Stimulated activated naive B cell treated with anti-CD40 and anti-IgM and Interleukin-4, amounts not matched to agents 10 μg/mL and 1 μg/mL and 100 μg/mL, for 72 hours (primary cell): ENCODE results near the gene RETREG3.

Source experiments
- ATAC-seq, 2 donors: fragments of 150-1000 bp; cut with Tn5 transposase; replicated peaks; 2 replicates each; pipeline ENCODE4 v1.10.0; 2021; ENCODE audit warnings: moderate library complexity in 1 of 2
- DNase-seq: peaks from one replicate; pipeline ENCODE4 v3.0.0; 2021
- H3K27ac Mint-ChIP-seq: one replicate; pipeline ENCODE4 v1.8.0; 2022; ENCODE audit warnings: mild to moderate bottlenecking, mixed read lengths
- H3K27me3 Mint-ChIP-seq, 2 donors: one replicate each; pipeline ENCODE4 v1.8.0; 2022; ENCODE audit warnings: mixed read lengths in 2 of 2
- H3K36me3 Mint-ChIP-seq, 2 donors: one replicate each; pipeline ENCODE4 v1.8.0; 2022; ENCODE audit warnings: mixed read lengths in 2 of 2, mild to moderate bottlenecking in 1 of 2
- H3K4me1 Mint-ChIP-seq, 2 donors: one replicate each; pipeline ENCODE4 v1.8.0; 2022; ENCODE audit warnings: mixed read lengths in 2 of 2, mild to moderate bottlenecking in 1 of 2
- H3K4me3 Mint-ChIP-seq, 2 donors: one replicate each; pipeline ENCODE4 v1.8.0; 2022; ENCODE audit warnings: mild to moderate bottlenecking in 2 of 2, mixed read lengths in 2 of 2, moderate library complexity in 1 of 2
- H3K9me3 Mint-ChIP-seq, 2 donors: one replicate each; pipeline ENCODE4 v1.8.0; 2022; ENCODE audit warnings: mixed read lengths in 2 of 2, mild to moderate bottlenecking in 1 of 2

Gene RETREG3

DNA sequence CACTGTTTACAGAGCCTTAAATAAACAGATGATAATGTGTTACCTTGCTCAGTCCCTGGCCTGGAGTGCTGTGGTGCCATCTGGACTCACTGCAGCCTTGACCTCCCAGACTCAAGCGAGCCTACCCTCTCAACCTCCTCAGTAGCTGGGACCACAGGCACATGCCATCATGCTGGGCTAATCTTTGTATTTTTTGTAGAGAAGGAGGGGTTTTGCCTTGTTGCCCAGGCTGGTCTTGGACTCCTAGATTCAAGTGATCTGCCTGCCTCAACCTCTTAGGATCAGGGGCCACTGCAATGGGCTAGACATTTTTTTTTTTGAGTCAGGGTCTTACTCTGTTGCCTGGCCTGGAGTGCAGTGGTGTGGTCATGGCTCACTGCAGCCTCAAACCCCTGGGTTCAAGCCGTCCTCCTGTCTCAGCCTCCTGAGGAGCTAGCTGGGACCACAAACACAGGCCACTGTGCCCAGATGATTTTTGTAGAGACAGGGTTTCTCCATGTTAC is 78.2 kb downstream of the RETREG3 start:
- Mint-ChIP-seq H3K27me3 (no peaks in the 10 kb centered on the region), H3K36me3 (no peaks in the 10 kb centered on the region), H3K9me3 (no peaks in the 10 kb centered on the region), H3K27ac (peak overlapping the region; percentile 71), H3K4me3 (no peak overlapping the region), H3K4me1 (peaks cover 21 to 44% of the 10 kb centered on the region in 2 donors)
- DNase-seq (no peak), ATAC-seq (no peak)
